HCT116 (cell line): Measurements from ENCODE around the gene HINT2.

Experiments
- CTCF ChIP-seq, 3 experiments: fragments of 200-600 bp in 1 of 3; sonication (generic) in 1 of 3; IDR thresholded peaks in 2 of 3; conservative IDR thresholded peaks in 1 of 3; 2 replicates each; pipeline ENCODE4 v1.5.1; 2012 to 2017; ENCODE audit warnings: low read depth in 2 of 3, low read length in 2 of 3, antibody characterized with exemption in 1 of 3, borderline replicate concordance in 1 of 3, control low read depth in 1 of 3, mild to moderate bottlenecking in 1 of 3, mixed read lengths in 1 of 3, mixed run types in 1 of 3, moderate library complexity in 1 of 3; ENCODE audit not compliant: insufficient read depth in 1 of 3
- POLR2A ChIP-seq: IDR thresholded peaks from 2 replicates; pipeline ENCODE4 v1.7.0; 2011; ENCODE audit warnings: borderline replicate concordance; ENCODE audit not compliant: insufficient read depth, insufficient read length; ENCODE audit errors: extremely low read depth
- ZFX ChIP-seq: fragments of 450-650 bp; IDR thresholded peaks from 2 replicates; pipeline ENCODE4 v1.6.1; 2017

- TF ChIP-seq POLR2A (no peak), CTCF (IDR thresholded peaks at IDR 0.05 in 2 of 3, conservative IDR thresholded peaks at IDR 0.05 in 1 of 3; ENCODE audit: borderline replicate concordance in 1 of 3, insufficient read depth in 1 of 3, low read depth in 2 of 3, low read length in 2 of 3) (no peak), ZFX (no peak)
Measured at GRCh38 chr9:35771943-35772342, 42.9 kb downstream of the HINT2 start.
